Activated CD4-positive, alpha-beta memory T cell treated with anti-CD3 and anti-CD28 coated beads for 36 hours (primary cell): ENCODE data around the gene ATP1A2. TPM values are rescaled to one million over a fixed set of nuclear protein-coding genes. Genes with fewer than 3 reads are reported as not detected.

Source experiments
- CTCF ChIA-PET: fragments of 350-600 bp; sonication (Branson Sonifier 250); formaldehyde crosslinking; loops from one replicate; lab custom pipeline; 2021; ENCODE audit warnings: antibody characterized with exemption, inconsistent platforms; lab: Charles Lee
- POLR2A ChIA-PET: fragments of 350-600 bp; sonication (Branson Sonifier 250); formaldehyde crosslinking; loops from one replicate; lab custom pipeline; 2021; ENCODE audit warnings: antibody characterized with exemption; lab: Charles Lee
- DNase-seq: peaks from one replicate; pipeline ENCODE4 v3.0.0-alpha.2; 2020
- H3K27ac Mint-ChIP-seq: one replicate; pipeline ENCODE4 v1.8.0; 2021; ENCODE audit warnings: mixed read lengths
- H3K27me3 Mint-ChIP-seq: one replicate; pipeline ENCODE4 v1.8.0; 2021; ENCODE audit warnings: mixed read lengths
- H3K36me3 Mint-ChIP-seq: one replicate; pipeline ENCODE4 v1.8.0; 2021; ENCODE audit warnings: mixed read lengths
- H3K4me1 Mint-ChIP-seq: one replicate; pipeline ENCODE4 v1.8.0; 2021; ENCODE audit warnings: low read depth, mixed read lengths
- H3K4me3 Mint-ChIP-seq: one replicate; pipeline ENCODE4 v1.8.0; 2021; ENCODE audit warnings: mild to moderate bottlenecking, mixed read lengths
- H3K9me3 Mint-ChIP-seq: one replicate; pipeline ENCODE4 v1.8.0; 2021; ENCODE audit warnings: mixed read lengths
- intact Hi-C: fragments of 100-400 bp; cut with micrococcal nuclease; formaldehyde crosslinking; loops from one replicate; pipeline ENCODE4 v1.15.1; 2023
- total RNA-seq, 2 experiments: library from RNA; stranded (reverse); gene quantifications; one replicate each; pipeline ENCODE4 v1.2.3, GENCODE V29; 2021

The ATP1A2 gene
- total RNA-seq, 2 experiments from 2014 or later: not detected

DNA sequence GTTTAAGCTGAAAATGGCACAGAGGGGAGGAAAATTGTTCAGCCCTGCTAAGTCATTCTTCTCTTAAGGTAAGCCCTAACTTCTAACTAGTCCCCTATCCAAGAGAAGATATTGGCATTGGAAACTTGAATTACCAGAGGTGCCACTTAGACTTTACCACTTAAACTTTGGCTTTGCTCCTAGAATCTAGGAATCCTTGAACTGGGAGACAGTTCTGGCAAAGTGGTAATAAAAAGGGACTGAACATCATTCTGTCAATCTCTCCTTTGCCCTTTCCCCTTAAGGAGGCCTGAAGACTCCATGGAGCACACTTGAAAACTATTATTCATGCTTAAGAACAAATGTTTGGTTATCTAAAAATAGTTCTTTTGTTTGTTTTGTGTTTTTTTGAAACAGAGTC, 44.3 kb downstream of the ATP1A2 start:
- CTCF ChIA-PET: interaction anchor here (0.6 kb wide), 1 partner anchor 75 kb away, joined by 3 read pairs; no protein-coding TSS in a partner anchor
- POLR2A ChIA-PET: no interaction called here
- no peak overlapping the region for H3K27ac Mint-ChIP-seq
- DNase-seq: no peak
- no peaks in the 10 kb centered on the region for H3K36me3 Mint-ChIP-seq
- H3K4me3 Mint-ChIP-seq: no peak overlapping the region
- intact Hi-C loops: no loop called here
- H3K9me3 Mint-ChIP-seq: no peaks in the 10 kb centered on the region
- H3K27me3 Mint-ChIP-seq: peaks cover 5% of the 10 kb centered on the region
- H3K4me1 Mint-ChIP-seq: peaks cover 4% of the 10 kb centered on the region

DNA sequence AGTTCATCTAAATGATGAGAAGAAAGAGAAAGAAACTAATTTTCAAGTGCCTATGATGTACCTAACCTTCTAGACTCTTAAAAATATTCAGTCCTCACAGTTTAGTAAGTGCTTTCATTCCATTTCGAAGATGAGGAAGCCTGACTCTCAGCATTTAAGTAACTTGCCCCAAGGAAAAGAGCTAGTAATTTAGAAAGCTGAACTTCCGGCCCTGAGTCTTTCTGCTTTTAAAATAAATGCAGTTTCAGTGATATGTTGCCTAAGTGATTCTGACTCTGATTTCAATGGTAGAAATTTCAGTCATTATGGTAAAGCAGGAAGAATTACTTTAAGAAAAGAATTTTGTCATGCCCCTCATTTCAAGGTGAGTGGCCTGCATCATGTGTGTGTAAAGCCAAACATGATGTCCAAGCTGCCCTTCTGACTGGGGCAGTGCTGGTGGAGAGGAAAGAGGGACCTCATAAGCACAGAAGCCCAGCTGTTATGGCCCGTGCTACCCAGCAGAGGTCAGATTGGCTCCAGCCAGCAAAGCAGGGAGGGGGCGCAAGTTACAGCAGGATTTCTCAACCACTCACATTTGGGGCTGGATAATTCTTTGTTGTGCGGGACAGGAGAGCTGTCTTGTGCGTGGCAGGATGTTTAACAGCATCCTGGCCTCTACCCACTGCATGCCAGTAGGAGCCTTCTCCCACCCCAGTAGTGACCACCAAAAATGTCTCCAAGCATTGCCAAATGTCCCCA, 46.6 kb downstream of the ATP1A2 start:
- no peak overlapping the region for H3K27ac Mint-ChIP-seq
- no peaks in the 10 kb centered on the region for H3K9me3 Mint-ChIP-seq
- intact Hi-C loops: no loop called here
- CTCF ChIA-PET: interaction anchor here (1.4 to 2.4 kb wide), 2 partner anchors 129 to 215 kb away, joined by 4 to 12 read pairs; no protein-coding TSS in a partner anchor
- peaks cover 5% of the 10 kb centered on the region for H3K27me3 Mint-ChIP-seq
- POLR2A ChIA-PET: no interaction called here
- peaks cover 6% of the 10 kb centered on the region for H3K4me1 Mint-ChIP-seq
- no peak overlapping the region for H3K4me3 Mint-ChIP-seq
- no peaks in the 10 kb centered on the region for H3K36me3 Mint-ChIP-seq
- DNase-seq: no peak

DNA sequence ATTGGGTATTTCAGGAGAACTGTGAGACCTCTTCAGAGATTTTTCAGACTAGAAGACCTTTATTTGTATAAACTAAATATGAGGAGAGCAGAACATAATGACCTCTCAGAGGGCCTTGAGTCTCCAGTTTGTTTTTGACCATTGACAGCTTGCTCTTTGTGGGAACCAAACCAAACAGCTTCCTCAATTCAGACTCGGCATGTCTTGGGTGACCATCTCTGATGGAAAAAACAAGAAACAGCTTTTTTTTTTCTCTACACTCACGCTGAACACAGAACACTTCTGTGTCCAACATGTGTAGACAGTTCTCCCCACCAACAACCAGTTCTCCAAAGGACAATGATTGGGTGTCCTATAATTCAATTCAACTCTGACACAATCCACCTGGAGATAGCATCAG, 47.4 kb downstream of the ATP1A2 start:
- Mint-ChIP-seq H3K4me3 (no peak overlapping the region), H3K4me1 (peaks cover 6% of the 10 kb centered on the region), H3K27ac (no peak overlapping the region), H3K27me3 (peaks cover 5% of the 10 kb centered on the region), H3K36me3 (no peaks in the 10 kb centered on the region), H3K9me3 (no peaks in the 10 kb centered on the region)
- ChIA-PET CTCF (interaction anchor here (1.4 to 2.4 kb wide), 2 partner anchors 128 to 214 kb away, joined by 4 to 12 read pairs; no protein-coding TSS in a partner anchor), POLR2A (no interaction called here)
- DNase-seq: no peak
- intact Hi-C loops: no loop called here

DNA sequence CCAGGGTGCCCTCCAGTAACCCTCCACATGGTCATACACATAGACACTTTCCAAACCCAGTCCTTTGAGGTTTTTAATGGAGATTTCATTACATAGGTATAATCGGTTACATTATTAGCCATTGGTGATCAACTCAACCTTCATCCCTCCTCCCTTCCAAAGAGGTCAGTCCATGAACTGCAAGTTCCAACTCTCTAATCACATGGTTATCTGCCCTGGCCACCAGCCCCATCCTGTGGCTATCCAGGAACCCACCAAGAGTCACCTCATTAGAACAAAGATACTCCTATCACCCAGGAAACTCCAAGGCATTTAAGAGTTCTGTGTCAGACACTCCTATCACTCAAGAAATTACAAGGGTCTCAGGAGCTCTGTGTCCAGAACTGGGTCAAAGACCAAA, 48.1 kb downstream of the ATP1A2 start:
- Mint-ChIP-seq H3K27ac (no peak overlapping the region), H3K4me3 (no peak overlapping the region), H3K4me1 (peaks cover 6% of the 10 kb centered on the region), H3K36me3 (no peaks in the 10 kb centered on the region), H3K9me3 (no peaks in the 10 kb centered on the region), H3K27me3 (peaks cover 5% of the 10 kb centered on the region)
- ChIA-PET CTCF (interaction anchor here (2.4 kb wide), 1 partner anchor 128 kb away, joined by 12 read pairs; no protein-coding TSS in a partner anchor), POLR2A (no interaction called here)
- DNase-seq: no peak
- intact Hi-C loops: no loop called here

DNA sequence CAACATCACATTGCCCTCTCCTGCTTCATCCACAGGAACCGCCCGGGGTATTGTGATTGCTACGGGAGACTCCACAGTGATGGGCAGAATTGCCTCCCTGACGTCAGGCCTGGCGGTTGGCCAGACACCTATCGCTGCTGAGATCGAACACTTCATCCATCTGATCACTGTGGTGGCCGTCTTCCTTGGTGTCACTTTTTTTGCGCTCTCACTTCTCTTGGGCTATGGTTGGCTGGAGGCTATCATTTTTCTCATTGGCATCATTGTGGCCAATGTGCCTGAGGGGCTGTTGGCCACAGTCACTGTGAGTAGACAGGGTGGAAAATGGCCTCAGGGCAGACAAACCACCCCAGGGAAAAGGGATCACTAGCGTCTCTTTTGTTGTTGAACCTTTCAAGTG, 48.6 kb downstream of the ATP1A2 start:
- H3K27ac Mint-ChIP-seq: no peak overlapping the region
- ChIA-PET POLR2A (no interaction called here), CTCF (interaction anchor here (2.4 kb wide), 1 partner anchor 127 kb away, joined by 12 read pairs; no protein-coding TSS in a partner anchor)
- DNase-seq: no peak
- H3K9me3 Mint-ChIP-seq: no peaks in the 10 kb centered on the region
- intact Hi-C loops: no loop called here
- peaks cover 7% of the 10 kb centered on the region for H3K4me1 Mint-ChIP-seq
- no peaks in the 10 kb centered on the region for H3K36me3 Mint-ChIP-seq
- H3K27me3 Mint-ChIP-seq: peaks cover 5% of the 10 kb centered on the region
- H3K4me3 Mint-ChIP-seq: no peak overlapping the region

DNA sequence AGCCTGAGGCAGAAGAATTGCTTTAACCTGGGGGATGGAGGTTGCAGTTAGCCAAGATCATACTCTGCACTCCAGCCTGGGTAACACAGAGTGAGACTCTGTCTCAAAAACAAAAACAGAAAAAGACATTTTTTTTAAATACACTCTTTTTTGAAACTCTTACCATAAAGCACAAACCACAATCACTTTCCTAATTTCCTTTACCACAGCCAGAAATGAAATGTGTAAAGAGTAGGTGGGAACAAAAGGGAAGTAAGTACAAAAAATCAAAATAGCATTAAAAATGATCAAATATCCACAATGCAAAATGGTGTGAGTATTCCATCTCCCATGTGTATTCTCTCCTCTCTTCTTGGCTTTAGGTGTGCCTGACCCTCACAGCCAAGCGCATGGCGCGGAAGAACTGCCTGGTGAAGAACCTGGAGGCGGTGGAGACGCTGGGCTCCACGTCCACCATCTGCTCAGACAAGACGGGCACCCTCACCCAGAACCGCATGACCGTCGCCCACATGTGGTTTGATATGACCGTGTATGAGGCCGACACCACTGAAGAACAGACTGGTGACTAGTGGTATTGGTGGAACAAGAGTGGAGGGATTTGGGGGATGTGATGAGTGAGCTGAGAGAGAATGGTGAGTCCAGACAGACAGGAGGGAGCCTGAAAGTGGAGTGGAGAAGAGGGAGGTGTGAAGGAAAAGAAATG, 50.8 kb downstream of the ATP1A2 start:
- intact Hi-C loops: no loop called here
- Mint-ChIP-seq H3K4me1 (peaks cover 13% of the 10 kb centered on the region), H3K9me3 (no peaks in the 10 kb centered on the region), H3K4me3 (no peak overlapping the region), H3K27ac (no peak overlapping the region), H3K27me3 (peaks cover 8% of the 10 kb centered on the region), H3K36me3 (no peaks in the 10 kb centered on the region)
- DNase-seq: no peak
- POLR2A ChIA-PET: no interaction called here
- CTCF ChIA-PET: interaction anchor here (0.6 to 1.3 kb wide), 3 partner anchors 9 to 207 kb away, joined by 3 to 4 read pairs (median 3); no protein-coding TSS in a partner anchor

DNA sequence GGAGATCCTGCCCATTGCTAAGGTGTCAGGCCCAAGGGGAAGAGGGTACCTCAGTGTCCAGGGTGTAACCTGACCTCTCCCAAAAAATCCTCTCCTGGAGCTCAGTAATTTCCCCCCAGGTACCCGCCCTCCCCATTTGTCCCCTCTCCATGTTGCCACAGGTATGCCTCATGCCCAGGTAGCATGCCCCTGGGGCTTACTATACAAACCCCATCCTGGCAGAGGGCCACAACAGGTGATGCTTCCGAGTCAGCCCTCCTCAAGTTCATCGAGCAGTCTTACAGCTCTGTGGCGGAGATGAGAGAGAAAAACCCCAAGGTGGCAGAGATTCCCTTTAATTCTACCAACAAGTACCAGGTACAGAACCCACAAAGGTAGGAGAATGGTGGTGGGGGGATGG, 51.5 kb downstream of the ATP1A2 start:
- DNase-seq: no peak
- Mint-ChIP-seq H3K27ac (no peak overlapping the region), H3K4me1 (peaks cover 13% of the 10 kb centered on the region), H3K4me3 (no peak overlapping the region), H3K36me3 (no peaks in the 10 kb centered on the region), H3K27me3 (peaks cover 12% of the 10 kb centered on the region), H3K9me3 (no peaks in the 10 kb centered on the region)
- CTCF ChIA-PET: interaction anchor here (0.6 to 1.3 kb wide), 8 partner anchors 9 to 206 kb away, joined by 3 to 7 read pairs (median 3); no protein-coding TSS in a partner anchor
- intact Hi-C loops: no loop called here
- POLR2A ChIA-PET: no interaction called here

DNA sequence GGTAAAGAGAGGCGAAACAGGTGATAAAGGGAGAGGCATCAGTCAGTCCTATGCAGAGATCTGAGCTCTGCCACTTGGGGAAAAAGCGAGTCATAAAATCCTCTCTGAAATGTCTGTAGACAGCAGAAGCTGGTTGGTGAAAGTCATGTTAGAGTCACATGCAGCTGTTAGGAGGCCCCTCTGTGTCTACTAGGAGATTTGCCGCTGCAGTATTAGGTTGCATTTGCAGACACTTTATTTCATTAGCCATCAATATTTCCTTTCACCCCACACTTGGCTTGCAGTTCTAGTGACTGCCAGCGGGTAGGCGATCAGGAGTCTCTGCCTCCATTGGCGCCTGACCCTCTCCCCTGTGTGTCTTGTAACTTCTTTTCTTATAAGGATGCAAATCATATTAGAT, 52.0 kb downstream of the ATP1A2 start:
- ChIA-PET CTCF (interaction anchor here (1.0 to 1.3 kb wide), 7 partner anchors 8 to 124 kb away, joined by 3 to 7 read pairs (median 3); no protein-coding TSS in a partner anchor), POLR2A (no interaction called here)

DNA sequence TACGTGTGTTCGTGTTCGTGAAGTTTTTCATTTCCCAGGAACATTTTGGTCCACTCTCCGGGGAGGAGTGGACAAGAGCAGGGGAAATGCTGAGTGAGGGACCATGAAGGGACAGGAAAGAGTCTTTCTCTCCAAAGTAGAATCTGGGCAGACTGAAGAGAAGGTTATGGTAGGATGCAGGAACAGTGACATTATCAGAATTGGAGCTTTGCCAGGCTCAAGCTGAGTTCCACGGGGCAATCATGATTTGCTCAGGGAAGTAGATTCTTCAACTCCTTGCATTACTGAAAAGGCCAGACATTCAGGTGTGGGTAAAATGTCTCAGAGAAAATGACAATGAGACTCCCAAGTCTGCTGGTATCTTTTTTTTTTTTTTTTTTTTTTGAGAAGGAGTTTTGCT, 52.5 kb downstream of the ATP1A2 start:
- Mint-ChIP-seq H3K4me1 (peaks cover 9% of the 10 kb centered on the region), H3K9me3 (no peaks in the 10 kb centered on the region), H3K4me3 (no peak overlapping the region), H3K27ac (no peak overlapping the region), H3K27me3 (peaks cover 19% of the 10 kb centered on the region), H3K36me3 (no peaks in the 10 kb centered on the region)
- intact Hi-C loops: no loop called here
- ChIA-PET POLR2A (no interaction called here), CTCF (interaction anchor here (1.1 to 1.3 kb wide), 4 partner anchors 12 to 123 kb away, joined by 3 to 7 read pairs (median 3); no protein-coding TSS in a partner anchor)
- DNase-seq: no peak

More for the DNA sequence above, 52.0 kb downstream of the ATP1A2 start:
- H3K9me3 Mint-ChIP-seq: no peaks in the 10 kb centered on the region
- no peaks in the 10 kb centered on the region for H3K36me3 Mint-ChIP-seq
- intact Hi-C loops: no loop called here
- H3K27me3 Mint-ChIP-seq: peaks cover 15% of the 10 kb centered on the region
- no peak overlapping the region for H3K4me3 Mint-ChIP-seq
- no peak overlapping the region for H3K27ac Mint-ChIP-seq
- peaks cover 9% of the 10 kb centered on the region for H3K4me1 Mint-ChIP-seq
- DNase-seq: no peak

DNA sequence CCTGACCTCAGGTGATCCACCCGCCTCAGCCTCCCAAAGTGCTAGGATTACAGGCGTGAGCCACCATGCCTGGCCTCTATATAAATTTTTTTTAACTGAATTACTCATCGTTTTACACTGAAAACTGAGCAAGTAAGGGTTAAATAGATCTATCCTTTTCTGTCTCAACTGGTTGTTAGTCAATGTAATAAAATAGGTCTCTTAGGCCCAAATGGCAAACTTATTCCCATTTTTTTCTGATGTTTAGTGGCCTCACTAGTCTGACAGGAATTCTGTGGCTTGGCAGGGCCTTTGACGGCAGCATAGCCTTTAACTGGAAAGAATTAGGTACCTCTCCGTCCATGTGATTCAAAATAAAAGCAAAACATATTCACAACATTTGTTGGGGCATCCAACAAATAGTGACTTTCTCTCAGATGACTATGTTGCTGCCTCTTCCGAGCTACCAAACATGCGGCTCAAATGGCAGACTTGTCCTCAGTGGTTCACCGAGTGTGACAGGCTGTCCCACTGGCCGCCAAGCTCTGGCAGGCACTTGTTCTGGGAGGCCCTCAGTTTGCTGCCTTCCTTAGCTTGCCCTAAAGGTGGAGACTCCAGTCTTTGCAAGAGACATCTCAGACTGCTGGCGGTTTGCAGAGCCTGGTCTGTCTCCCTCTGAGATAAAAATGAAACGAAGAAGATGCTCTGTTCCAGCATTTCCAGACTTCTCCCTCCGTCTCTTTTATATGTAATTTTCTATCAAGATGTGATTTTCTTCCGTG, 53.2 kb downstream of the ATP1A2 start:
- no peak for DNase-seq
- no peaks in the 10 kb centered on the region for H3K9me3 Mint-ChIP-seq
- peaks cover 9% of the 10 kb centered on the region for H3K4me1 Mint-ChIP-seq
- no peak overlapping the region for H3K27ac Mint-ChIP-seq
- H3K27me3 Mint-ChIP-seq: peaks cover 19% of the 10 kb centered on the region
- intact Hi-C loops: no loop called here
- ChIA-PET POLR2A (no interaction called here), CTCF (interaction anchor here (0.7 to 1.5 kb wide), 3 partner anchors 82 to 123 kb away, joined by 3 to 9 read pairs (median 3); no protein-coding TSS in a partner anchor)
- no peaks in the 10 kb centered on the region for H3K36me3 Mint-ChIP-seq
- H3K4me3 Mint-ChIP-seq: no peak overlapping the region

DNA sequence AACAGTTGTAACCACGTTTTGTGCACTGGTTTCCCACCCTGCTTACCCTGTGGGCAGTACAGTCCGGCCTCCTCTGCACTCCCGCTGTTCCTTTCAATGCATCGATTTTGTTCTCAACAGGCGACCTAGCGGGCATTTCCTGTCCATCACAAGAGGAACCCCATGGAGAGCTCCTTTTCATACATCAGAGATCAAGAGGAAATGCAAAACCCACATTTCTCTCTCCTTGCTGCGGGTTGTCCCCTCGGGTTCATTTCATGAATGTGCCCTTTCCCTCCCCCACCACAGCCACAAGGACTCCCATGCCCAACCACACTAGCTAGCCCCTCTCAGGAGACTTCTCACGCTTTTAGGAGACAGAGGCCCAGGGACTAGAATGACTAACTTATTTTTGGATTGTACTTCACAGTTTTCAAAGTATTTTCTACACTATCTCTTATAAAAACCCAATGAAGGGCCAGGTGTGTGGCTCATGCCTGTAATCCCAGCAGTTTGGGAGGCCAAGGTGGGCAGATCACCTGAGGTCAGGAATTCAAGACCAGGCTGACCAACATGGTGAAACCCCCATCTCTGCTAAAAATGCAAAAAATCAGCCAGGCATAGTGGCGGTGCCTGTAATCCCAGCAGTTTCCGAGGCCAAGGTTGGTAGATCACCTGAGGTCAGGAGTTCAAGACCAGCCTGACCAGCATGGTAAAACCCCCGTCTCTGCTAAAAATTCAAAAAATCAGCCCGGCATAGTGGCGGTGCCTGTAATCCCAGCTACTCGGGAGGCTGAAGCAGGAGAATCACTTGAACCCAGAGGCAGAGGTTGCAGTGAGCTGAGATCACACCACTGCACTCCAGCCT, 54.2 kb downstream of the ATP1A2 start:
- intact Hi-C loops: no loop called here
- H3K36me3 Mint-ChIP-seq: no peaks in the 10 kb centered on the region

More for the DNA sequence above, 54.2 kb downstream of the ATP1A2 start:
- peaks cover 18% of the 10 kb centered on the region for H3K27me3 Mint-ChIP-seq
- no peak overlapping the region for H3K27ac Mint-ChIP-seq
- ChIA-PET CTCF (interaction anchor here (0.6 to 1.5 kb wide), 4 partner anchors 83 to 122 kb away, joined by 3 to 9 read pairs (median 3); no protein-coding TSS in a partner anchor), POLR2A (no interaction called here)
- H3K4me1 Mint-ChIP-seq: peaks cover 9% of the 10 kb centered on the region
- peak; percentile 68 for DNase-seq
- H3K9me3 Mint-ChIP-seq: no peaks in the 10 kb centered on the region
- no peak overlapping the region for H3K4me3 Mint-ChIP-seq
